Tibial nerve (tissue), 3 donors: ENCODE results near the gene CLDN9.

Experiments used
- CTCF ChIP-seq, 5 experiments: fragments of 200-600 bp in 3 of 5; fragments of 450-650 bp in 2 of 5; sonication (generic) in 3 of 5; IDR thresholded peaks; one replicate each; pipeline ENCODE4 v1.5.1; 2016 to 2019; ENCODE audit warnings: antibody characterized with exemption in 5 of 5, mild to moderate bottlenecking in 3 of 5, moderate library complexity in 2 of 5
- POLR2A ChIP-seq, 2 donors: fragments of 450-650 bp; IDR thresholded peaks; one replicate each; pipeline ENCODE4 v1.6.1; 2017; ENCODE audit warnings: antibody characterized with exemption in 2 of 2, mild to moderate bottlenecking in 2 of 2, moderate library complexity in 2 of 2

DNA sequence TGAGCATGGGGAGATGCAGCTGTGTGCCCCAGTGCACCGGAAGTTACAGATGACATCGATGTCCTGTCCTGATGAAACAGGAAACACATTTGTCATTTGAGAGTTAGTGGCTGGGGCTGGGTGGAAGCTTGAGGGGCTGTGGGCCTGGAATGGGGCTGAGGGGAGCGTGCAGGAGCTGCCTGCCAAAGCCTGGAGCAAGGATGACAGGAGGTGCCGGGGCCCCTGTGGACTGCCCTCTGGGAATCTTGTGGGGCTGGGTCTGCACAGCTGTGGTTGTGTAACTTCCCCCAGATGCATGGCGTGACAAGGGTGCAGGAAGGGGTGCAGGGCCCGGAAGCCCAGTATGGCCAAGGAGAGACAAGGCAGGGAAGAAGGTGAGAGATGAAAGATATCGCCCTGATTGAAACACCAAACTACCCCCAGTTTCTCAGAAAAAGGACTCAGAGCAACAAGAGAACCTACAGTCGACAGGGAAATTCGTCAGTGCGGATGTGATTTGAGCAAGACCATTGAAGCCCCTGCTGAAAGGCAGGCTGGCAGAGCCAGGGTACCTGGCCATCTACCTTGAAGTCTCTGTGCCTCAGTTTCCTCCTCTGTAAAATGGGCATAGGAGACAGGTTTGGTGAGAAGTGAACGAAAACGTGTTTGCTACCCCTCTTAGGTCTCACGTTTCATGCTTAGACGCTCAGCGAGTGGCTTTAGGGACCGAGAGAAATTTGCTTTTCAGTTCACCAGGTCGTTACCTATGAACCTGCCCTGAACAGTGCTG lies 42.4 kb downstream of the CLDN9 start:
- TF ChIP-seq CTCF (IDR thresholded peaks at IDR 0.05), result no peak
- no peak for TF ChIP-seq POLR2A (IDR thresholded peaks at IDR 0.05)
